Glutamatergic neuron (in vitro differentiated cells): ENCODE data around the gene ADD2. TPM values are rescaled to one million over a fixed set of nuclear protein-coding genes. Genes with fewer than 3 reads are reported as not detected.

Experiments used
- DNase-seq: peaks from one replicate; pipeline ENCODE4 v3.0.0; 2022
- H3K27ac Mint-ChIP-seq: one replicate; pipeline ENCODE4 v1.8.0; 2020; ENCODE audit warnings: mild to moderate bottlenecking, mixed read lengths, inconsistent platforms; ENCODE audit not compliant: unreplicated experiment
- H3K27me3 Mint-ChIP-seq: one replicate; pipeline ENCODE4 v1.8.0; 2020; ENCODE audit warnings: mild to moderate bottlenecking, moderate library complexity, mixed read lengths, inconsistent platforms; ENCODE audit not compliant: unreplicated experiment
- H3K36me3 Mint-ChIP-seq: one replicate; pipeline ENCODE4 v1.8.0; 2020; ENCODE audit warnings: mild to moderate bottlenecking, mixed read lengths, inconsistent platforms; ENCODE audit not compliant: unreplicated experiment
- H3K4me1 Mint-ChIP-seq: one replicate; pipeline ENCODE4 v1.8.0; 2020; ENCODE audit warnings: mild to moderate bottlenecking, low read depth, mixed read lengths, inconsistent platforms; ENCODE audit not compliant: unreplicated experiment
- H3K4me3 Mint-ChIP-seq: one replicate; pipeline ENCODE4 v1.8.0; 2020; ENCODE audit warnings: mild to moderate bottlenecking, mixed read lengths, inconsistent platforms; ENCODE audit not compliant: unreplicated experiment
- H3K9me3 Mint-ChIP-seq: one replicate; pipeline ENCODE4 v1.8.0; 2020; ENCODE audit warnings: mild to moderate bottlenecking, moderate library complexity, mixed read lengths, inconsistent platforms; ENCODE audit not compliant: unreplicated experiment
- CTCF ChIP-seq: fragments of 200-600 bp; sonication (generic); IDR thresholded peaks from one replicate; pipeline ENCODE4 v1.5.0; 2021; ENCODE audit not compliant: partially characterized antibody, unreplicated experiment
- total RNA-seq: library from RNA; stranded (reverse); fragmentation: NEBNext Ultra II Directional; extraction: Animal tissue kit (Norgen Biotek cat#: 25700); gene quantifications from one replicate; pipeline ENCODE4 v1.2.1, GENCODE V29; 2021; ENCODE audit not compliant: unreplicated experiment

ADD2 gene
- total RNA-seq, 1 donor from 2014 or later, result 373 TPM

DNA sequence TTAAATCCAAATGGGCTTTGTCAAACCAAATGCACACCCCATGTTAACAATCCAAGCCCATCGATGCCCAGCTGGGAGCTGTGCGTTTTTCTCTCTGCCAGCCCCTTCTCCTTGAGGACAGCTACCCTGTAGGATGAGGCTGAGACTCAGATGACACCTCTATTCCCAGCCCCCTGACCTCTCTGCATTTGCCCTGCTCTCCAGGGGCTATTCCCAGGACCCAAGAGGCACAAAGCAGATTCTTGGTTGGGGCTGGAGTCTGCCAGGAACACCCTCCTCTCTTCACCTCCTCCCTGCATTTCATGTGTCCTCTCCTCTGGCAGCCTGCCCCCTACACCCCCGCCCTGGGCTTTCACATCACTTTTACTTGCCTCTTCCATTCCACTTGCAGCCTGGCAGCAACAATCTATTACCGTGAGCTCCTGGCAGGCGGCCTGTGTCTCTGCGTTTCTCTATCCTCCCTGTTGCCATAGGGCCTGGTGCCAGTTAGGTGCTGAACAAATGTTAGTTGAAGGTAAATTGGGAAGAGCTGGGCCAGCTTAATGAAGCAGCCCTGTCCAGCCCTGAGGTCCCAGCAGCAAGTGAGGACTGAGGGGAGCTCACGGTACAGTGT is 51.8 kb downstream of the ADD2 start:
- Mint-ChIP-seq H3K36me3 (no peaks in the 10 kb centered on the region), H3K4me3 (peak overlapping the region; percentile 69), H3K27me3 (peaks cover 10% of the 10 kb centered on the region), H3K4me1 (peaks cover 71% of the 10 kb centered on the region), H3K9me3 (peaks cover 15% of the 10 kb centered on the region), H3K27ac (peak overlapping the region; percentile 87)
- TF ChIP-seq CTCF, result no peak
- no peak for DNase-seq

- Mint-ChIP-seq H3K4me3 (peak overlapping the region; percentile 69), H3K9me3 (peaks cover 15% of the 10 kb centered on the region), H3K4me1 (peaks cover 66% of the 10 kb centered on the region), H3K27ac (peak overlapping the region; percentile 87), H3K36me3 (no peaks in the 10 kb centered on the region), H3K27me3 (peaks cover 13% of the 10 kb centered on the region)
- TF ChIP-seq CTCF, result no peak
- no peak for DNase-seq
Observed at GRCh38 chr2:70715071-70715985, 52.7 kb downstream of the ADD2 start.

GRCh38 chr2:70714141-70714905 is 53.7 kb downstream of the ADD2 start:
- H3K9me3 Mint-ChIP-seq, result peaks cover 15% of the 10 kb centered on the region
- peak overlapping the region; percentile 69 for H3K4me3 Mint-ChIP-seq
- peaks cover 16% of the 10 kb centered on the region for H3K27me3 Mint-ChIP-seq
- H3K27ac Mint-ChIP-seq, result peak overlapping the region; percentile 87
- TF ChIP-seq CTCF, result no peak
- no peak for DNase-seq
- H3K4me1 Mint-ChIP-seq, result peaks cover 62% of the 10 kb centered on the region
- no peaks in the 10 kb centered on the region for H3K36me3 Mint-ChIP-seq

DNA sequence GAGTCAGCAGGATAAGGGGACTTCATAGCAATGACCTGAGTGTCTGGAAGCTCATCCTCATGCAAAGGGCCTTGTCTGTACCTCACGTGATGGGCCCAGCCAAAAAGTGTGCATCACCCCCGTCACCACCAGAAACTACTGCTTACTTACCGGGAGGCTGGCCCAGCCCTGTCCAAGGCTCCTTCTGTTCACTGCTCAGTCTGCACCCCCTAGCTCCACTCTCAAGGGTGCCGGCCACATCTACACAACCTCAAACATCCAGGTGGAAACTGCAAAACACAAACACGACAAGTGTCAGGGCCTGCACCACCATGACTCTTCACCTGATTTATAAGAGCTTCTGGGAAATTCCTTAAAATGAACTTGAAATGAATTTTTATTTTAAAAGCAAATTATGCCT is 55.1 kb downstream of the ADD2 start:
- H3K4me3 Mint-ChIP-seq, result no peak overlapping the region
- H3K27me3 Mint-ChIP-seq, result peaks cover 16% of the 10 kb centered on the region
- no peaks in the 10 kb centered on the region for H3K36me3 Mint-ChIP-seq
- TF ChIP-seq CTCF, result no peak
- peaks cover 62% of the 10 kb centered on the region for H3K4me1 Mint-ChIP-seq
- H3K27ac Mint-ChIP-seq, result no peak overlapping the region
- no peak for DNase-seq
- H3K9me3 Mint-ChIP-seq, result peaks cover 12% of the 10 kb centered on the region
